SK-N-SH (cell line): ENCODE measurements around the gene ADNP2. TPM values are rescaled to one million over a fixed set of nuclear protein-coding genes. Genes with fewer than 3 reads are reported as not detected.

Source experiments
- CTCF ChIA-PET: fragments of 300-600, 350-600 bp; formaldehyde crosslinking; extraction: SDS; loops from one replicate; lab custom pipeline; 2021; lab: Yijun Ruan, JAX
- POLR2A ChIA-PET: fragments of 350-600 bp; sonication (Branson Sonifier 250); formaldehyde crosslinking; extraction: SDS; loops from one replicate; lab custom pipeline; 2020; ENCODE audit warnings: antibody characterized with exemption, inconsistent platforms; lab: Yijun Ruan, JAX
- DNase-seq: peaks from one replicate; pipeline ENCODE4 v3.0.0; 2012
- H2AFZ ChIP-seq: fragments of 200-600 bp; sonication (generic); 2 replicates; pipeline ENCODE4 v1.8.1; 2016; ENCODE audit warnings: antibody characterized with exemption, mild to moderate bottlenecking, low read depth
- H3F3A ChIP-seq: fragments of 200-600 bp; sonication (generic); replicated peaks from 2 replicates; pipeline ENCODE3; 2016; ENCODE audit warnings: antibody characterized with exemption, mild to moderate bottlenecking; ENCODE audit not compliant: insufficient read depth
- H3K27ac ChIP-seq, 2 experiments: fragments of 200-500 bp in 1 of 2; fragments of 200-600 bp in 1 of 2; sonication (Bioruptor generic) in 1 of 2; sonication (generic), shearing (Covaris generic) in 1 of 2; 2 replicates each; pipeline versions ENCODE4 v1.5.1 to v1.6.1; 2014 to 2016; ENCODE audit warnings: low read depth in 2 of 2, inconsistent platforms in 1 of 2, low read length in 1 of 2, mild to moderate bottlenecking in 1 of 2, mixed read lengths in 1 of 2
- H3K27me3 ChIP-seq: fragments of 200-600 bp; sonication (generic), shearing (Covaris generic); 2 replicates; pipeline ENCODE4 v1.6.1; 2016; ENCODE audit warnings: mixed run types; ENCODE audit not compliant: insufficient read depth
- H3K36me3 ChIP-seq, 2 experiments: fragments of 200-500 bp in 1 of 2; fragments of 200-600 bp in 1 of 2; sonication (Bioruptor generic) in 1 of 2; sonication (generic) in 1 of 2; replicated peaks in 1 of 2; 2 replicates each; pipeline versions ENCODE3 to v1.5.1; 2014 to 2016; ENCODE audit warnings: low read length in 1 of 2, mild to moderate bottlenecking in 1 of 2; ENCODE audit not compliant: insufficient read depth in 2 of 2, control insufficient read depth in 1 of 2
- H3K4me1 ChIP-seq, 2 experiments: fragments of 200-500 bp in 1 of 2; fragments of 200-600 bp in 1 of 2; sonication (Bioruptor generic) in 1 of 2; sonication (generic), shearing (Covaris generic) in 1 of 2; 2 replicates each; pipeline versions ENCODE4 v1.5.1 to v1.6.1; 2014 to 2016; ENCODE audit warnings: low read depth in 1 of 2, low read length in 1 of 2, mixed run types in 1 of 2; ENCODE audit not compliant: insufficient read depth in 2 of 2, control insufficient read depth in 1 of 2
- H3K4me2 ChIP-seq: fragments of 200-600 bp; sonication (generic), shearing (Covaris generic); 2 replicates; pipeline ENCODE4 v1.6.1; 2017; ENCODE audit warnings: mixed run types
- H3K4me3 ChIP-seq, 2 experiments: fragments of 200-500 bp in 1 of 2; fragments of 200-600 bp in 1 of 2; sonication (Bioruptor generic) in 1 of 2; sonication (generic), shearing (Covaris generic) in 1 of 2; 2 replicates each; pipeline versions ENCODE4 v1.5.1 to v1.8.1; 2014 to 2016; ENCODE audit warnings: low read depth in 2 of 2, inconsistent platforms in 1 of 2, low read length in 1 of 2, mild to moderate bottlenecking in 1 of 2, mixed read lengths in 1 of 2, moderate library complexity in 1 of 2
- H3K79me2 ChIP-seq: fragments of 200-600 bp; sonication (generic); 2 replicates; pipeline ENCODE4 v1.8.1; 2017; ENCODE audit warnings: mild to moderate bottlenecking; ENCODE audit not compliant: insufficient read depth
- H3K9ac ChIP-seq: fragments of 200-600 bp; sonication (generic); 2 replicates; pipeline ENCODE4 v1.6.1; 2017; ENCODE audit warnings: mixed run types
- H3K9me2 ChIP-seq: fragments of 200-600 bp; sonication (generic); 2 replicates; pipeline ENCODE4 v1.6.1; 2017; ENCODE audit warnings: mixed run types
- H3K9me3 ChIP-seq: fragments of 200-600 bp; sonication (generic); 2 replicates; pipeline ENCODE4 v1.6.1; 2017; ENCODE audit warnings: mixed run types, mild to moderate bottlenecking, moderate library complexity
- H4K20me1 ChIP-seq: fragments of 200-600 bp; sonication (generic); 2 replicates; pipeline ENCODE4 v1.6.1; 2017; ENCODE audit warnings: mild to moderate bottlenecking, mixed run types; ENCODE audit not compliant: insufficient read depth
- ELF1 ChIP-seq: IDR thresholded peaks from 2 replicates; pipeline ENCODE4 v1.4.0; 2012
- EZH2phosphoT487 ChIP-seq: fragments of 200-600 bp; sonication (generic); IDR thresholded peaks from 2 replicates; pipeline ENCODE4 v1.6.1; 2017; ENCODE audit warnings: low read depth, mixed run types, mild to moderate bottlenecking, antibody characterized with exemption, moderate library complexity, borderline replicate concordance
- FOXM1 ChIP-seq: IDR thresholded peaks from 2 replicates; pipeline ENCODE4 v1.4.0; 2012; ENCODE audit warnings: low read depth, mild to moderate bottlenecking
- GABPA ChIP-seq: IDR thresholded peaks from 2 replicates; pipeline ENCODE4 v1.4.0; 2012; ENCODE audit warnings: low read depth, mild to moderate bottlenecking
- GATA2 ChIP-seq: sonication (generic); formaldehyde crosslinking; IDR thresholded peaks from 2 replicates; pipeline ENCODE4 v1.5.0; 2020; ENCODE audit warnings: mild to moderate bottlenecking, missing genetic modification reagents
- JUND ChIP-seq: IDR thresholded peaks from 2 replicates; pipeline ENCODE4 v1.4.0; 2012
- MAX ChIP-seq: IDR thresholded peaks from 2 replicates; pipeline ENCODE4 v1.4.0; 2012; ENCODE audit warnings: low read depth
- MEF2A ChIP-seq: IDR thresholded peaks from 2 replicates; pipeline ENCODE4 v1.4.0; 2012; ENCODE audit warnings: low read depth, borderline replicate concordance
- MXI1 ChIP-seq: IDR thresholded peaks from 2 replicates; pipeline ENCODE4 v1.6.1; 2012; ENCODE audit warnings: mild to moderate bottlenecking, low read depth, low read length, improper control_type of control experiment
- NFIC ChIP-seq: IDR thresholded peaks from 2 replicates; pipeline ENCODE4 v1.4.0; 2012; ENCODE audit warnings: borderline replicate concordance
- NRF1 ChIP-seq: IDR thresholded peaks from 2 replicates; pipeline ENCODE4 v1.6.1; 2012; ENCODE audit warnings: low read depth, mild to moderate bottlenecking, low read length
- POLR2AphosphoS5 ChIP-seq: IDR thresholded peaks from 2 replicates; pipeline ENCODE4 v1.6.1; 2012; ENCODE audit warnings: low read depth, low read length
- RAD21 ChIP-seq: IDR thresholded peaks from 2 replicates; pipeline ENCODE4 v1.6.1; 2012; ENCODE audit warnings: mild to moderate bottlenecking, low read length
- REST ChIP-seq: IDR thresholded peaks from 2 replicates; pipeline ENCODE4 v1.6.1; 2012; ENCODE audit warnings: mild to moderate bottlenecking, low read depth, low read length, moderate library complexity
- RFX5 ChIP-seq: IDR thresholded peaks from 2 replicates; pipeline ENCODE4 v1.6.1; 2012; ENCODE audit warnings: mild to moderate bottlenecking, improper control_type of control experiment, low read length
- RXRA ChIP-seq: IDR thresholded peaks from 2 replicates; pipeline ENCODE4 v1.4.0; 2012; ENCODE audit warnings: low read depth, mild to moderate bottlenecking, borderline replicate concordance
- SIN3A ChIP-seq: IDR thresholded peaks from 2 replicates; pipeline ENCODE4 v1.6.1; 2012; ENCODE audit warnings: low read depth, mild to moderate bottlenecking, low read length, moderate library complexity, borderline replicate concordance
- SMC3 ChIP-seq: IDR thresholded peaks from 2 replicates; pipeline ENCODE4 v1.6.1; 2012; ENCODE audit warnings: low read depth, low read length, improper control_type of control experiment
- TCF12 ChIP-seq: IDR thresholded peaks from 2 replicates; pipeline ENCODE4 v1.4.0; 2012
- TEAD4 ChIP-seq: IDR thresholded peaks from 2 replicates; pipeline ENCODE4 v1.4.0; 2012; ENCODE audit warnings: mild to moderate bottlenecking, borderline replicate concordance; ENCODE audit not compliant: insufficient read depth
- USF1 ChIP-seq: IDR thresholded peaks from 2 replicates; pipeline ENCODE4 v1.4.0; 2012; ENCODE audit warnings: low read depth, borderline replicate concordance
- YY1 ChIP-seq: IDR thresholded peaks from 2 replicates; pipeline ENCODE4 v1.4.0; 2012; ENCODE audit warnings: low read depth, mild to moderate bottlenecking
- ZBTB33 ChIP-seq: IDR thresholded peaks from 2 replicates; pipeline ENCODE4 v1.4.0; 2012; ENCODE audit warnings: low read depth, borderline replicate concordance
- WGBS: methylation state at CpG from one replicate; pipeline ENCODE4 v1.1.6; 2017; ENCODE audit warnings: low lambda C conversion rate; 5-methylcytosine and 5-hydroxymethylcytosine counted together
- polyA plus RNA-seq, 3 experiments: library from polyadenylated mRNA; depleted of rRNA; stranded (reverse); fragments of >200 nt; gene quantifications; 2 replicates each; pipeline ENCODE4 v1.2.3, GENCODE V29; 2012

ADNP2 gene
- polyA plus RNA-seq, 1 of the 3 experiments (the other 2 are of a cell fraction) = 4.3 TPM

GRCh38 chr18:80187956-80188642 lies 79.0 kb downstream of the ADNP2 start:
- Histone ChIP-seq H3K4me1 (no peaks in the 10 kb centered on the region; a peak in 1 of 4 replicates), H4K20me1 (no peaks in the 10 kb centered on the region), H3K27me3 (no peaks in the 10 kb centered on the region), H2AFZ (no peak overlapping the region), H3K9me2 (no peaks in the 10 kb centered on the region), H3K9ac (no peak overlapping the region), H3F3A (no peaks in the 10 kb centered on the region), H3K79me2 (no peaks in the 10 kb centered on the region), H3K36me3 (no peaks in the 10 kb centered on the region), H3K4me3 (no peak overlapping the region), H3K27ac (no peak overlapping the region), H3K4me2 (no peak overlapping the region), H3K9me3 (no peaks in the 10 kb centered on the region)
- POLR2A ChIA-PET = no interaction called here
- DNase-seq = no peak
- CTCF ChIA-PET = no interaction called here
- TF ChIP-seq POLR2AphosphoS5 = no peak
- TF ChIP-seq YY1 = no peak
- no peak for TF ChIP-seq USF1
- TF ChIP-seq ELF1 = no peak
- no peak for TF ChIP-seq ZBTB33
- no peak for TF ChIP-seq RFX5
- TF ChIP-seq TEAD4 = no peak
- no peak for TF ChIP-seq RAD21
- no peak for TF ChIP-seq NFIC
- TF ChIP-seq GABPA = no peak
- no peak for TF ChIP-seq MXI1
- no peak for TF ChIP-seq TCF12
- TF ChIP-seq RXRA = no peak
- WGBS = 92% methylated on average over 12 of the region's 19 CpGs

GRCh38 chr18:80188643-80189530 lies 79.8 kb downstream of the ADNP2 start:
- DNase-seq = no peak
- CTCF ChIA-PET = no interaction called here
- H3F3A ChIP-seq = no peaks in the 10 kb centered on the region
- no peak overlapping the region for H3K27ac ChIP-seq
- POLR2A ChIA-PET = interaction anchor here (0.6 kb wide), 1 partner anchor 13 kb away, joined by 5 read pairs; no protein-coding TSS in a partner anchor
- no peaks in the 10 kb centered on the region for H3K4me1 ChIP-seq
- no peaks in the 10 kb centered on the region for H3K27me3 ChIP-seq
- no peaks in the 10 kb centered on the region for H3K36me3 ChIP-seq
- H3K9ac ChIP-seq = no peak overlapping the region
- no peaks in the 10 kb centered on the region for H3K9me2 ChIP-seq
- no peak overlapping the region for H3K4me3 ChIP-seq
- no peak overlapping the region for H3K4me2 ChIP-seq
- H4K20me1 ChIP-seq = no peaks in the 10 kb centered on the region
- no peaks in the 10 kb centered on the region for H3K9me3 ChIP-seq
- no peak overlapping the region for H2AFZ ChIP-seq
- no peaks in the 10 kb centered on the region for H3K79me2 ChIP-seq
- WGBS = 79% methylated on average over 20 of the region's 20 CpGs
- TF ChIP-seq TCF12 (no peak), REST (no peak), MAX (no peak), JUND (no peak), EZH2phosphoT487 (no peak), NRF1 (no peak), GATA2 (CRISPR knock-in tag) (no peak), SMC3 (no peak), FOXM1 (no peak), SIN3A (no peak), MEF2A (no peak)
